NCI-H446 treated with DMSO at 0.1 percent for 48 hours (cell line): Measurements from ENCODE around the gene HMX1.

ENCODE experiments used
- DNase-seq: peaks from one replicate; lab custom pipeline; 2025; lab: John Stamatoyannopoulos, UW

HMX1 gene

DNA sequence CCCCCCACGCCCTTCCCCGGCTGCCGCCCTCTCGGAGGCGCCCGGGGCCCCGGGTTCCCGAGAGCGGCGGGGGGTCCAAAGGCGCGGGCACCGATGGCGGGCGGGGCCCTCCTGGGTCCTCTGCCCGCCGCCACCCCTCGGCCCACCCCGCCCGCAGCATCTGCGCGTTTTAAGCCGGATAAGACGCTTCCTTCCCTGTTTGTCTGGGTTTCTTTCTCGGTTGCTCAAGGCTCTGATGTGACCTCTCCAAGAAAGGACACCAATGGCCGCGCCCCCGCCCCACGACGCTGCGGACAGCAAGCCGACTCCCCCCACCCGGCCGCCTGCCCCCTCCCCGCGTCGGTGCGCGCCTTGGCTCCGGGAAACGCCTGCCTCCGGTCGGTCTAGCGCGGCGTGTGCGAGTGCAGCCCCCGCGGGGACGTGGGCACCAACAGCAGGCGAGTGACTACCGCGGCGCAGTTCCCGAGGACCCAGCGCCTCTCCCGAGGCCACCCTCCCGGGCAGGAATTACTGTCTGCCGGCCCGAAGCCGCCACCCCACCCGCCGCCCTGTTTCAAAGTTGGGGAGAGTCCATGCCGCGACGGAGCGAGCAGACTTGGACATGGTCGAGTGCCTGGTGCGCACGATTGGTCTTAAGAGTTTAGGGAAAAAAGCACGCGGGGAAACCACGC, 21.1 kb upstream of the HMX1 start:
- no peak for DNase-seq

DNA sequence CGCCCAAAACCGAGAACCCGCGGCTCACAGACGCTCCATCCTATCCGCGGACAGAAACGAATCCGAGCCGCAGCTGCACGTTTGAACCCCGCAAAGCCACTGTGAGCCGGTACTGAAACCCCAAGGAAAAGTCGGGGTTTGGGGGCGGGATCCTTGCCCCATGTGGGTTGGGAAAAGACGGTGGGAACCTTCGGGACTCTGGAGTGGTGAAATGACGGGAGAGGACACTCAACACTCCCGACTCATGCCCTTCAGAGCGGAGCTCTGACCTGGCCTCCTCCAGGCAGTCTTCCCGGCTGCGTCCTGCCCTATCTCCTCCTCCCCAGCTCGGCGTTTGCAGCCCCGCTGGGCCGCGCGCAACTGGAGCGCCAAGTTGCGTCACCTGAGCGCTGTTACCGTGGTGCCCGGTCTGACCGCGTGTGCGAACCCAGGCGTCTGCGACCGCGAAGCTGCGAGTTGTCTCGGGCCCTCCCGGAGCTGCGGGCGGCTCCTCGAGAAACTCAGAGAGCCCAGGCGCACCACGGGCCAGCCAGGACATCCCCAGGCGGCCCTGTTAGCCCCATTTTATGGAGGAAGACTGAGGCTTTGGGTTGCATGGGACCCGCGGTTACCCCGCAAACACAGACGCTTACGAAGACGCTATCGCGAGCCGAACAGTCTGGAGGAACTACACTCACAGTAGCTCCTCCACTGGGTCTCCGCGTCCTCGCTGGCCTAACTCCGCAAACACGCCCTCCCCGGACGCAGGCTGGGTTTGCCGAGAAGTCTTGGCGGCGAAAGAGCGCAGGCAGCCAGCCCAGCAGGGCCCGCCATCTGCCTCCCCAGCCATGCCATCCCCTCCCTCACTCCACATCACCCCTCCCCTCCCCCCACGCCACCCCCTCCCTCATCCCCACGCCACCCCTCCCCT, 20.3 kb upstream of the HMX1 start:
- no peak for DNase-seq

DNA sequence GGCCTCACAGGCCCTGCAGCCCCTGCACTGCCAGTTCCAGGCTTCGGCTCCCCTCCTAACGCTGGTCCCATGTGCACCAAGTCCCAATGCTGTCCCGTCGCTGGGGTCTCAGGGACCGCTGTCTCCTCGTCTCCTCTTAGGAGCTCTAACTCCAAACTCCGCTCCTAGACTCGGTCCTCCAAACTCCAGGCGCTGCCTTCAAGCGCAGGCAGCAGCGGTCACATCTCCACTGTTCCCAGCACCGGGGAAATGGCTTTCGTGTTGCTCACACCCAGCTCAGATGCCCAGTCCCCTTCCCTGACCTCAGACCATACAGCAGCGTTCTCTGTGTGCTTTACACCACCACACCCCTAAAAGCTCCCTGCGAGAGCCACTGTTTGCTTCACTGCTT, 19.6 kb upstream of the HMX1 start:
- no peak for DNase-seq

DNA sequence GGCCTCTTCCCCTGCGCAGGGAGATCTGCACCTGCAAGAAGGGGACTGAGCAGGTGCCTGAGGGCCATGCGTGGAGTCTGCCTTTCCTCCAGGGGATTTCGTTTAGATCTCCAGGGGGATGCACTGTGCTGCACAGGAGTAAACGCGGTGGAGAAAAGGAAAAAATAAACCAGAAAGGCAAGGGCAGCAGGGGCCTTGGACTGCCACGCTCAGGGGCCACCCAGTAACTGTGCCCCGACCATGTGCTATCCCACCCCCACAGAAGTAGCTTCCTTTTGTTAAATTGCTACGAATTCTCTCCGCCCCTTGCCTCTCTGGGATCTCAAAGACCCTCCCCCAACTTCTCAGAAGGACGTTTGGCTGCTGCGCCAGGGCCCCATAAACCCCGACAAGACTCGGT, 17.2 kb upstream of the HMX1 start:
- DNase-seq = no peak

DNA sequence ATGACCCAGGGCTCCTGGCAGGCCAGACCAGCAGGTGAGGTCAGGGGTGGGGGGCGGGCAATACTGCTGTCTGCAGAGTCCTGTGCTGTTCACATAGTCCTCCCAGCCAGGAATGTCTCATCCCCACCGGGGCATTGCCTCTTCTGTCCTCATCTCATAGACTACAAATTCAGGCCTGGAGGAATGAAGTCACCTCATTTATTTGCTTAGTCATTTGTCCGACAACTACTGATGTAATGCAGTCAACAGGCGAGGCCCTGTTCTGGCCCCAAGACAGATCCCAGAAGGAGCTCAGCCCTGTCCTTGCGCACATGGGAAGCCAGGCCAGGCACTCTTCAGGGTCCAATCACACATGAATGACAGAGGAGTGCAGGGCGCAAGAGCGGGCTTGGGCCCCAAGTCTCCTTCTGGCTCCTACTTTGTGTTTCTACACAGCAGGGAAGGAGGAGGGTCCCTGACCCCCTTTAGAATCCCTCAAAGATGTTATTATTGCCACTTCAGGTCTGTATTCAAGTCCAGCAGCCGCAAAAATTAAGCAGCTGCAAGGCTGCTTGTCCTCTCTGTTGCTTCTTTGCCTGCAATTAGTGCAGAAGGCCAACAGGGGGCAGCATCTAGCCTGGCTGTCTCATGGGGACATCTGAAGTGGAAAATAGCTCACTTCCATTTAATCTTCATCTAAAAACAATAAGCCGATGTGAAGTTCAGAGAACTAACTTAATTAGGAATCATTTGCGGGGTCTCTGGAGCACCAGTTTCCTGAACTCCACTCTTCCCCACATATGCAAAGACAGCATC, 15.2 kb upstream of the HMX1 start:
- DNase-seq = no peak

DNA sequence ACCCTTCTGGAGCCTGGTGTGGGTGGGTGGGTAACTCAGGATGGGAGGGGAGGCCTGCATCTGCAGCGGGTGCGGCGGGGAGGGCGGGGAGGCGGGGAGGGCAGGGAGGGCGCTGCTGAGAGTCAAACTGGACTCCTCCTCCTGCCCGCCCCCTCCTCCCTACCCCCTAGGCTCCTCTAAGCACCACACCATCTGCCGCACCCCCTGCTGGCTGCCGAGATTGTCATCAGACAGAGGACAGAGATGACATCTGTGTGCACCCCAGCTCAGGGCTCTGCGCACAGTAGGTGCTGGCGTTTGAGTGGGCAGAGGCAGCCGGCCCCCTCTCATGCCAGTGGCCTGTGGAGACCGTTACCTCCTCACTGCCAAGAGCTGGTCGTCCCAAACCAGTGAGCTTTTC, 10.6 kb upstream of the HMX1 start:
- no peak for DNase-seq

DNA sequence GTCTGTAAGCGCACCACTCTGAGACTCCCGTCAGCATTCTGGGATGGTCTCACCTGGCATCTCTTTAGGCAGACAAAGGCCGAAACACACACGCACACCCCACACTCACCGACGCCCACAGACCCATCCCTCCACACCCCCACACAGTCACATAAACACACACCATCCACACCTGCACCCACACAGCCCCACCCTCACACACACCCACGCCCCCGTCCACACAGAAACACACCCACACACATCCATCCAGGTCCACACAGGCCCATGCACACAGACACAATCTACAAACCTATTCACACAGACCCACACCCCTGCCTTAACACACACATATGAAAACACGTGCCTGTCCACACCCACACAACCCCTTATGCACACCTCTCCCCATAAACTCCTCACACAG, 9.2 kb upstream of the HMX1 start:
- no peak for DNase-seq

DNA sequence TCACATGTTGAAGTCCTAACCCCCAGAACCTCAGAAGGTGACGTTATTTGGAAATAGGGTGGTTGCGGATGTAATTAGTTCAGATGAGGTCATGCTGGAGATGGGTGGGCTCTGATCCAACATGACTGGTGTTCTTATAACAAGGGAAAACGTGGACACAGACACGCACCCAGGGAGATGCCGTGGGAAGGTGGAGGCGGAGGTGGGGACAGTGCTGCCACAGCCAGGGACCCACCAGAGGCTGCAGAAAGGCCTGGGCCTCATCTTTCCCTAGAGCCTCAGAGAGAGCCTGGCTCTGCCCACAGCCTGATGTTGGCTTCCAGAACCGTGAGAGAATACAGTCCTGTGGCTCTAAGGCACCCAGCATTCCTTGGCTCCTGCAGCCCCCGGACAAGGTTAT, 7.9 kb upstream of the HMX1 start:
- no peak for DNase-seq

DNA sequence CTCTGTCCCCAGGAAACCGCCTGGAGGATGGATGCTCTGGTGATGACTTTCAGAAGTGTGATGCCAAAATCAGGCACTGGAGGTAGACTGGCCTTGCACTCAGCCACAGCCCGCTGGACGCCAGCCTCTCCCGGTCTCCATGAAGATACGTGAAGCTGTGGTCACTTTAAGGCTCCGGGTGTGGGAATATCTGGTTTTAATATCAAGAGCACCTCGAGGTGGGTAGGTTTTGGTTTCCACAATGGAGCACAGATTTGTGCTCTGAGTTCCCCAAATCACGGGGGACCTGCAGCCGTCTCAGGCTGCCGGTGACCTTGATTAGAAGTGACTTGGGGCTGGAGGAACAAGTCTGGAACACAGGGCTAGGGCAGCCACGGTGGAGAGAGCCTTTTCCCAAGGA, 6.8 kb upstream of the HMX1 start:
- no peak for DNase-seq

DNA sequence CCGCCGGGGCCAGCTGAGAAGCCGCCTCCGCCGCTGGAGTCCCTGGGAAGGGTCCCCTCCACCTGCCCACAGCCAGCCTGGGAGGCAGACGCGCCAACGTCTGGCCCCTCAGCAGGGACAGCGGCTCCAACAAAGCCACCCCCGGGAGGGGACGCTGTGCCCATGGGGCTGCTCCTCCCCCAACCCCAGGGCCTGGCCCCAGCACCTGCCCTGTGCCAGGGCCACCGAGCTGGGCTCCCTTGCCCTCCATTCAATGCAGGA, 6.1 kb upstream of the HMX1 start:
- DNase-seq = no peak

DNA sequence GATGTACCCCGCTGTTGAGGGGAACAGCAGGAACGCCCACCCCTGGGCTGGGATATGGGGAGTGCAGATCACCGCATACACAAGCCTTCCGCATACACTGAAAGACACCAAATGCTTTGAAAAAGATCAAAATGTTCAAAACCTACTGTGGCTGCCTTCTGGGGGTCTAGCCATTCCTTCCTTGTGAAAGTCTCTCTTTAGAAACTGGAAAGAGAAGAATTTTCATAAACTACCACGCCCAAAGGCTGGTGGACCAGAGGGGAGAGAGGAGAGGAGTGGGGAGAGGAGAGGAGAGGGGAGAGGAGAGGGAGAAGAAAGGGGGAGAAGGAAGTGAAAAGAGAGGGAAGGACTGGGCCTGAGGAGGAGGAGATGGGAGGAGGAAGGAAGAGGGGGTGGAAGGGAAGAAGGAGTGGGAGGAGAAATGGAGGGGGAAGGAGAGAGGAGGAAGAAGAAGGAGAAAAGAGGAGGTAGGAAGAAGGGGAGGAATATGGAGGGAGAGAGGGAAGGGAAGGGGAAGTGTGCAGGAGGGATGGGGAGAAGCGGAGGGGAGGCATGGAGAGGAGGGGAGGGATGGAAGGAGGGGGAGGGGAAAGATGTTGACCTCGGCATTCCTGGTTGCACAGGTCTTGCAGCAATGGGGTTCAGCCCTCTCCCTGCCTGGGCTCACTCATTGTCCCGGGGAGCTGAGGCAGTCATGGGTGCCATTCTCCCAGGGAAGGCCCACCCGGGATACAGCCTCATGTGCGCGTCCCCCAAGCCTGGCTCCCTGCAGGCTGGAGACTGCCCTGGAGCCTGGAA, 5.5 kb upstream of the HMX1 start:
- no peak for DNase-seq

DNA sequence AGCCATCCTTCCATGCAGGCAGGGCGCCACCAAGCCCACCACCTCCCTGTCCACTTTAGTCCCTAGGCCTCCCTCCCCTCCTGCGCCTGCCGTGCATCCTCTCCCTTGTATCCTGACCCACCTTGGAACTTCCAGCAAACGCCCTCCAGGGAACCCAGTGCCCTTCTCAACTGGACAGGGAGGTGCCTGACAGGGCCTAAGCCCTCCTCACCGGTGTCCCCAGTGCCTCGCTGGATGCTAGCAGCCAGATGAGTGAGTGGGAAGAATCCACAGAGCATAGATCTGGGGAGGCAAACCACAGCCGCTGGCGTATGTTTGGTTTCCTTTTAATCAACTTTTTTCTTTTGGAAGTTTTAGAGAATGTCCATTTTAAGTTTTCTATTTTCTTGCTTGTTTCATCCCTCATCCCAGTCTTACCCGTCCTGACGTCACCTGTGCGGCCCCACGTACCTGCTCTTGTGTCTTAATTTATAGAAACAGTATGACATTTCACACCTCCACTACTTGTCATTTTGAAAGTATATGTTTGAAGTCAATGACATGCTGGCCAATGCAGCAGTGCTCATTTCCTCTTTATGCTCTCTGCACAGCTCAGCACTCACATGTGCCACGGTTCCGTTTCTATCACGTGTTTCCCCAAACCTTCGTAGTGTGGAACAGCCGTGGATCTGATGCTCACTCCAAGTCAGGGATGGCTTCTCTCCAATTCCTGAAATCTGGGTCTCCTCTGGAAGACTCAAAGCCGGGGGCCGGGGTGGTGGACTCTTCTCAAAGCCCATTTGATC, 3.4 kb upstream of the HMX1 start:
- DNase-seq = no peak

DNA sequence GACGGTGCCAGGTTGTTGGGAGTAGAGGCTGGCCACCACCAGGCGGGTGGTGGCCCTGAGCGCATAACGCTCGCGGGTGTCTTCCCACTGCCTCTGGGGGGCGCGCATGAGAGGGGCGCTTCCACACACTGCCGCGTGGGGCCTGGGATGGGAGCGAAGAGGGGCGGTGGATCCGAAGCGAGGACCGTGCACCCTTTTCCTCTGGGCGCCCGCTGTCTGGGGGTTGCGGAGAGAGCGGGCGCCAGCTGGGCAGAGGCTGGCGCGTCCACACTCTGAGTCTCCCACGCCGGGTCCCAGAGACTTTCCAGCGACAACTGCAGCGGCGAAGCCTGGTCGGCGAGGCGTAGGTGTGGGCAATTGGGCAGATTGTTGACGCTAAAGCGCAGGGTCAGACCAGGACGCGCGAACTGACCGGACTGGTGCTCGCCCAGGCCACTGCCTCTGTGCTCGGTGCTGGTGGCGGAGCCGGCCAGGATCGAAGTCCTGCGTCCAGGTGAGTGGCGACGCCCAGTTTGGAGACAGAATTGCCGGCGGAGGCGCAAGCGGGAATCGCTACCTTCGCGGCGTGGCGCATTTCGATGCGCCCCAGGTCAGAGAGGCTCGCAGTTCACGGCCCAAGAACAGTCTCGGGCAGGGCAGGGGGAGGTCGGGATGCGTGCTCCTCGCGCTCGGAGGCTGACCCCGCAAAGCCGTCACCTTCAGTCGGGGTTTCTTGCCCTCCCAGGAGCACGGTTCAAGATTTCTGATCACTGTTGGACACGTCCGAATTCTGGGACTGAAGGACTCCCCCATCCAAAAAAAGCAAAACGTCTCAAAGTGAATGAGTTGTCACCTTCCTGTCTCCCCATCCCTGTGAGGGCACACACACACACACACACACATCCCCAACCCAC, 2.6 kb upstream of the HMX1 start:
- DNase-seq = no peak

DNA sequence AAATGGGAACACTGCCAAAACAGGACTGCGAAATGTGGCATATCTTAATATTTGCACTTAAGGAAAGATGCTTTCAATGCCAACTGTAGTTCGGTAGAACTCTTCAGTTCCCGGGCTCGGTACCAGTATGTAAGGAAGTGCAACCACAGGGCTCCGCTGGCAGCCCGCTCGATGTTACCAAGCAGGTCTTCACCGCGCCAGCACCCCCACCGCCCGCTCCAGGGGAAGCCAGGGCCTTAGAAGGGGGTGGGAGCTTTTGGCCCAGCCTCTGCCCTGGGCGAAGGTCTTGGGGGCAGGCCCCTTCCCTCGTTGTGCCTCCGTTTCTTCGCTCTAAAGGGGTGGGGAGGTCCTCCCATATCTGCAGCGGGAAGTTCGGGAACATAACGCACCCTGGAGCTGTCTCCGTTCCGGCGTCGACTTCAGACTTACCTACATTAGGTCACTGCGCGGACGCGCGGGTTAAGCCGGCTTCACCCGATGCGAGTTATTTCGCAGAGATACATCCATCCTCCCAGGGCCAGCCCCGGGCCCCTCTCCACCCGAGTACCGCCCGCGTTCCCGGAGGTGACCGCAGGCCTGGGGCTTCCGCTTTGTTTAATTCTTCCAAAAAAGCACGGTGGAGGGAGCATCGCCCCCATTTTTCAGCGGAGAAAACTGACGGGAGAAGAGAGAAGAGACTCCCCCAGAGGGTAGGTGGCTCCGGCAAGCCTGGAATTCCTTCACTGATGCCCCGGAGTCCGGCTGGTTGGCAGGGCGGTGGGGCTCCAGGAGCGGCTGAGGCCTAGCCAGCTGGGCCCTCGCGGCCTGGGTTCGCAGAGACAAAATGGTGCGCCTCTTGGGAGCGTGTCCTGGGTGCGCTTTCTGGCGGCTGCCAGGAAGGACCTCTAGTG, 1.0 kb upstream of the HMX1 start:
- no peak for DNase-seq

DNA sequence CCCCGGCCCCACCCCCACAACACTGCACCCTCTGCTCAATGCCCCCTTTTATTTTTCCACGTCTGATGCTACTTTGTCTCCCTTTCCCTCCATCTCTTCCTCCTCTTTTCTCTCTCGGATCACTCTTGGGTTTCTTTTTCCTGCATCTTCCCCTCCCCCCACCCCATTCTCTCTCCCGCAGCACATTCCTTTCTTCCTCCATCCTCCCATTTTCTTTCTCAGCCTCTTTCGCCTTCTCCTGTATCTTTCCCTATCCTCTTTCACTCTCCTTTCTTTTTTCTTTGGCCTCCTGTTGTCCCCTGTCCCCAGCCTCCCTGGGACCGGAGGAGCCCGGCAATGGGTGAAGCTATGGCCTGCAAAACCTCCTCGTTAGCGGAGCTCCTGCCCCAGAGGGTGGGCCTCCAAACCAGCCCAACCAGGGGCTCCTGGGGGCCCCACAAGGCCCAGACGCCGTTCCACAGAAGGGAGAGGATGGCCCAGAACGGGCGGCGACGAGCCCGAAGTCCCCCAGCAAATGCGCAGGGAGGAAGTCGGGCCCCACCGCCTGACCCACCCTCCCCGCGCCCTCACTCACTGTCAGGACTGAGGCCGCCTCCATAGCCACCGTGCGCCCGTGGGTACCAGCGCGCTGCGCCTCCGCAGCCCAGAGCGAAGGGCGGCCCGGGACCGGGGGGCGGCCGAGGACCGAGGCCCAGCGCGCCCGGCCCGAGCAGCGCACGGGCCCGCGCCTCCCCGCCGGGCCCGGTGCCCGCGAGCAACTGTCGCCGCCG, 807 bp downstream of the HMX1 start:
- DNase-seq = no peak

DNA sequence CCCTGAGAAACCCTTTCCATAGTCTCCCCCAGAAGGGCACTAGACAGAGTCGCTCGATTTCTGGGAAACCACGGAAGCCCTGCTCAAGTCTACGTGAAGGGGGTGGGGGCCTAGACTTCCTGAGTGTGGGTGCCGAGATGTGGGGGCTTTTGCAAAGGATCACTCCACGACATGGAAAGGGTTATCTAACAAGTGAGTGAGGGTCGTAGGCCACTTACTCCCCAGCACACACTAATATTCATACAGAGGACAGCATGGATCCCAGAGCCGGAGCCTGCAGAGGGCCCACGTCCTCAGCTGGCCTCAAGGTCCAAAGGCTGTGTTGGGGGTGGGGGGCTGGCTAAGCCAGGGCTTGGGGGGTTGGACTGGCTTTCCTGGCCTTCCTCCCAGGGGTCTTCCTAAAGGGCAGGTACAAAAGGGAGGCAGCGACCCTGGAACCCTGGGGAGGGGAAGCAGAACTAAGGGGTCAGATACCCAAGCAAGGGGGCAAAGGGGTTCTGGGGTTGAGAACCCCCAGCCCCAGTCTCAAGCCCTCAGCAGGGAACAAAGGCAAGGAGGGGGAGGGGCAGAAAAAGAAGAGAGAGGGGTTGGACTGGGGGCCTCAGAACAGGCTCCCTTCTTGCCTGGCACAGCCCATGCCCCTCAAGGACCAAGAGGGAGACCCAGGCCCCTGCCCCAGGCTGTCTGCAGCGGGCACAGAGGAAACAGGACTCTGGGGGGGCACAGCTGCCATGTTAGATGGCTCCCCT, 1.6 kb downstream of the HMX1 start:
- DNase-seq = no peak

DNA sequence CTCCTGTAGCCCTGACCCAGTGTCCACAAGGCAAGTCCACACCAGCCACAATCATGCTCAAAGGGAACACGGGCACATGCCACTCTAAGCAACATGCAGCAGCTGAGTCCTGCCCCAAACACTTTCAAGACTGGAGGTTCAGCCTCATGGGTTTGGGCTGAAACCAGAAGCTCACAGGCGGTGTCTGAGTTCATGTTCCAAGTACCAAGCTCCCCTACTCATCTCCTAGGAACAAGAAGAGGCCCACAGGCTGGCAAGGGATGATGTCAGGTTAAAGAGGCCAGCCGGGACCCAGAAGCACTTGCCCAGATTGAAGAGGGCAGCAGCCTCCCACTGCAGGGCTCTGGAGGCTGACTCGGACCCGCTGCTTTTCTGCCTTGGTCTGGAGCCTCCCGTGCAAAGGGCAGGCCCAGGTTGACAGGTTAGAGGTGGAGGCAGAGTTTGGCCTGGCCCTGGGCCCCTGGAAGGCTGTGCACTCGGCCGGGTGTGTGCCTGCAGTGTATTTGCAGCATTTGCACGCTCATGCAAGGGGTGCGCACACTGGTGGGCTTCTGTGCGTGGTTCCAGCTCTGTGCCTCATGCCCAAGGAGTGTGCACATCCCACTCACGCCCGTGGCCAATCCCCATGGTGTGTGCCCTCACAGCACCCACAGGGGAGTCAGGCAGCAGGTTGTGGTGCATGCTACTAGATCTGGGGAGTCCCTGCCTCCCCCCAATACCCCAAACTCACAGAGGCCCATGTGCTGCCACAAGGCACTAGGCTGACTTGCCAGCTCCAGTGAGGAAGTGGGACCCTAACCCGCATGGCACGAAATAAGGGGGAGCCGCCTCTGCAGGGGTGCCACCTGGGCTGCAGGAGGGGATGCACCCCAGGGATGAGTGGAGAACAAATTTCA, 2.4 kb downstream of the HMX1 start:
- no peak for DNase-seq
